Measurements from ENCODE around the gene SART3.

DNA sequence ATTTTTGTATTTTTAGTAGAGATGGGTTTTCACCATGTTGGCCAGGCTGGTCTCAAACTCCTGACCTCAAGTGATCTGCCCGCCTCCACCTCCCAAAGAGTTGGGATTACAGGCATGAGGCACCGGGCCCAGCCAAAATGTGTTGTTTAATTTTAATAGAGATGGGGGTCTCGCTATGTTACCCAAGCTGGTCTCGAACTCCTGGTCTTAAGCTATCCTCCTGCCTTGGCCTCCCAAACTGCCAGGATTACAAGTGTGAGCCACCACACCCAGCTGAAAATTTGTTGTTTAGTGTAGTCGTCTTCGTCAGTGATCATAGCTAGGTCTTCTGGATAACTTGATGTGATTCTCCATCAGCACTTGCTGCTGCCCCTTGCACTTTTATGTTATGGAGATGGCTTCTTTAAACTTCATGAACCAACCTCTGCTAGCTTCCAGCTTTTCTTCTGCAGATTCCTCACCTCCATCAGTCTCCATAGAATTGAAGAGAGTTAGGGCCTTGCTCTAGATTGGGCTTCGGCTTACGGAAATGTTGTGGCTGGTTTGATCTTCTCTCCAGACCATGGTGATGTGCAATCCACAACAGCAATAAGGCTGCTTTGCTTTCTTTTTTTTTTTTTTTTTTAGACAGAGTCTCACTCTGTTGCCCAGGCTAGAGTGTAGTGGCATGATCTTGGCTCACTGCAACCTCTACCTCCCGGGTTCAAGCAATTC, 14.4 kb upstream of the SART3 start:
- no peak for TF ChIP-seq POLR2A (IDR thresholded peaks at IDR 0.05; ENCODE audit: control extremely low read depth in 1 of 2, low read depth in 2 of 2, low read length in 2 of 2)
- no peak for TF ChIP-seq SIN3A (conservative IDR thresholded peaks at IDR 0.05 in 1 of 2, IDR thresholded peaks at IDR 0.05 in 1 of 2; ENCODE audit: low read depth in 1 of 2, low read length in 2 of 2)

Measured in H1 (cell line).